Skin epidermis (tissue), 12 donors: ENCODE measurements around the gene DCN.

Experiments used
- H3K27ac ChIP-seq, 21 experiments: fragments of 200-600 bp; sonication (generic) in 11 of 21; one replicate each; pipeline ENCODE4 v1.5.0; 2020; ENCODE audit warnings: mild to moderate bottlenecking in 3 of 21, inconsistent platforms in 2 of 21, moderate library complexity in 2 of 21
- H3K4me3 ChIP-seq, 7 experiments: fragments of 200-600 bp; sonication (generic) in 2 of 7; one replicate each; pipeline ENCODE4 v1.5.0; 2020; ENCODE audit warnings: inconsistent platforms in 2 of 7, mild to moderate bottlenecking in 2 of 7, moderate library complexity in 1 of 7

DCN gene

GRCh38 chr12:91154131-91154530 is 28.5 kb downstream of the DCN start:
- H3K27ac ChIP-seq = no peak overlapping the region
- H3K4me3 ChIP-seq = no peak overlapping the region

GRCh38 chr12:91144053-91144452 is 38.6 kb downstream of the DCN start:
- Histone ChIP-seq H3K27ac (no peak overlapping the region), H3K4me3 (no peak overlapping the region)

GRCh38 chr12:91143206-91143605 is 39.4 kb downstream of the DCN start:
- peak overlapping the region in 3 of 21 experiments; percentile 37 to 70 (median 54) for H3K27ac ChIP-seq
- H3K4me3 ChIP-seq = no peak overlapping the region

- Histone ChIP-seq H3K4me3 (no peak overlapping the region), H3K27ac (peak overlapping the region in 2 of 21 experiments; percentile 37 to 84)
These were observed 40.4 kb downstream of the DCN start for GRCh38 chr12:91142221-91142631.

- Histone ChIP-seq H3K4me3 (no peak overlapping the region), H3K27ac (peak overlapping the region in 7 of 21 experiments; percentile 18 to 84 (median 52))
These were observed 42.3 kb downstream of the DCN start for GRCh38 chr12:91140026-91140931.

- Histone ChIP-seq H3K4me3 (no peak overlapping the region), H3K27ac (peak overlapping the region in 8 of 21 experiments; percentile 7 to 84 (median 52))
These were observed 43.3 kb downstream of the DCN start for GRCh38 chr12:91139286-91139685.

GRCh38 chr12:91138337-91138920 is 44.2 kb downstream of the DCN start:
- Histone ChIP-seq H3K27ac (peak overlapping the region in 10 of 21 experiments; percentile 0 to 84 (median 50)), H3K4me3 (no peak overlapping the region)

GRCh38 chr12:91133871-91134270 is 48.7 kb downstream of the DCN start:
- Histone ChIP-seq H3K27ac (peak overlapping the region in 1 of 21 experiments; percentile 11), H3K4me3 (no peak overlapping the region)

- Histone ChIP-seq H3K4me3 (no peak overlapping the region), H3K27ac (peak overlapping the region in 4 of 21 experiments; percentile 17 to 60 (median 30))
These were observed 52.8 kb downstream of the DCN start for GRCh38 chr12:91129662-91130362.

- Histone ChIP-seq H3K27ac (peak overlapping the region in 9 of 21 experiments; percentile 19 to 77 (median 46)), H3K4me3 (no peak overlapping the region)
These were observed 54.9 kb downstream of the DCN start for GRCh38 chr12:91127751-91128150.

- Histone ChIP-seq H3K4me3 (no peak overlapping the region), H3K27ac (peak overlapping the region in 9 of 21 experiments; percentile 20 to 77 (median 46))
These were observed 55.3 kb downstream of the DCN start for GRCh38 chr12:91127306-91127705.

- peak overlapping the region in 7 of 21 experiments; percentile 2 to 77 (median 45) for H3K27ac ChIP-seq
These were observed 56.1 kb downstream of the DCN start for GRCh38 chr12:91126516-91126915.

GRCh38 chr12:91123236-91123916 is 59.2 kb downstream of the DCN start:
- H3K4me3 ChIP-seq = no peak overlapping the region
- peak overlapping the region in 8 of 21 experiments; percentile 0 to 76 (median 36) for H3K27ac ChIP-seq

More at GRCh38 chr12:91126516-91126915, 56.1 kb downstream of the DCN start:
- H3K4me3 ChIP-seq = no peak overlapping the region

GRCh38 chr12:91120781-91121180 is 61.8 kb downstream of the DCN start:
- Histone ChIP-seq H3K4me3 (no peak overlapping the region), H3K27ac (peak overlapping the region in 2 of 21 experiments; percentile 15 to 32)

GRCh38 chr12:91119089-91119488 is 63.5 kb downstream of the DCN start:
- Histone ChIP-seq H3K27ac (no peak overlapping the region), H3K4me3 (no peak overlapping the region)

GRCh38 chr12:91113621-91114020 is 69.0 kb downstream of the DCN start:
- peak overlapping the region in 1 of 21 experiments; percentile 21 for H3K27ac ChIP-seq

GRCh38 chr12:91111366-91112325 is 71.0 kb downstream of the DCN start, which contains the start of gene LUM:
TSS of gene LUM (minus strand) at chr12:91111494. CDS start at chr12:91108979, 2,515 bp downstream.
- Histone ChIP-seq H3K27ac (peak within 1 kb of the TSS in 16 of 21 experiments; percentile 0 to 80 (median 56)), H3K4me3 (peak within 1 kb of the TSS in 6 of 7 experiments; percentile 4 to 30 (median 21))

More at GRCh38 chr12:91113621-91114020, 69.0 kb downstream of the DCN start:
- H3K4me3 ChIP-seq = no peak overlapping the region

- Histone ChIP-seq H3K4me3 (peak overlapping the region in 6 of 7 experiments; percentile 4 to 30 (median 21)), H3K27ac (peak overlapping the region in 12 of 21 experiments; percentile 18 to 80 (median 62))
These were observed 72.2 kb downstream of the DCN start for GRCh38 chr12:91110311-91110924.
